GM12891 (cell line): ENCODE results near the gene SLC27A3.
A peak's percentile ranks its signal among the peaks of the same experiment; 100 is the strongest.

Source experiments
- DNase-seq: peaks from one replicate; pipeline ENCODE4 v3.0.0; 2011; ENCODE audit warnings: low spot score; ENCODE audit not compliant: insufficient read length
- FAIRE-seq: peaks from 2 replicates; lab custom pipeline; 2011; peaks lifted over from hg19 to GRCh38; lab: Jason Lieb, UNC
- PAX5 ChIP-seq: IDR thresholded peaks from 2 replicates; pipeline ENCODE4 v1.6.1; 2011; ENCODE audit warnings: low read length, moderate library complexity, mild to moderate bottlenecking; ENCODE audit not compliant: insufficient read depth, severe bottlenecking
- POLR2A ChIP-seq: IDR thresholded peaks from 2 replicates; pipeline ENCODE4 v1.6.1; 2011; ENCODE audit warnings: low read depth, low read length, control low read depth
- POLR2AphosphoS5 ChIP-seq: IDR thresholded peaks from 2 replicates; pipeline ENCODE4 v1.6.1; 2011; ENCODE audit warnings: low read depth, low read length, control low read depth
- POU2F2 ChIP-seq: IDR thresholded peaks from 2 replicates; pipeline ENCODE4 v1.6.1; 2011; ENCODE audit warnings: low read depth, mild to moderate bottlenecking, control low read depth, low read length, moderate library complexity
- SPI1 ChIP-seq: IDR thresholded peaks from 2 replicates; pipeline ENCODE4 v1.6.1; 2011; ENCODE audit warnings: low read depth, low read length, control low read depth
- TAF1 ChIP-seq: IDR thresholded peaks from 2 replicates; pipeline ENCODE4 v1.6.1; 2011; ENCODE audit warnings: low read depth, low read length, control low read depth

Gene SLC27A3

DNA sequence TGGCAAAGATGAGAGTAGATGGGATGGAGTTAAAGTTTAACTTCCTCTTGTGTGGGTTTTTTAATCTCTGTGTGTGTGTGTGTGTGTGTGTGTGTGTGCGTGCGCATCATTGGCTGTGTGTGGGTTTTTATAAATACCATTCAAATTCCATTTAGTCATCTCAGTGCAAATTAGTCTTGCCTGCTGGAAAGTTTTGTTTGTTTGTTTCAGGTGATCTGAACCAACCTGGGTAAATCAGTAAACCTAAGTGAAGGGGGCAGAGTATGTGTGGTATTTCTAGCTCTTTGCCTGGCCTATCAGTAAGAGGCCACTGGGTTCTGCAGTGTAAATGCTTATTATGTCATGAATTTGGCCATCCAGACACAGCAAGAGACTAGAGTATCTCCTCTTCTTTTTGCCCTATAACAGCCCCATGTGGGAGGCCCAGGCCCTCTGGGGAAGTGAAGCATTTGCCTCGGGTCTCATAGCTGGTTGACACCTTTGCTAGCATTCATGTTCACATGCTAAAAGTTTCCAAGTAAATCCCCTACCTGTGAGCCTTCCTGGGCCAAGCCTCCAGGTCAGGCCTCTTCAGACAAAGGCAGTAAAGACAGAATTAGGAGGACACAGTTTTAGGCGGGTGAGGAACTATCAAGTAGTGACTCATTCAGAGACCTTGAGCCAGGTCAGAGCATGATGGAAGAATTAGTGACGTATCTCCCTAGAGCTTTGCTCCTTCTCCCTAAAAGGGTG lies 32.6 kb upstream of the SLC27A3 start:
- peak; percentile 58 for TF ChIP-seq SPI1
- no peak for TF ChIP-seq POLR2A
- peak; percentile 87 for FAIRE-seq
- DNase-seq, result no peak

DNA sequence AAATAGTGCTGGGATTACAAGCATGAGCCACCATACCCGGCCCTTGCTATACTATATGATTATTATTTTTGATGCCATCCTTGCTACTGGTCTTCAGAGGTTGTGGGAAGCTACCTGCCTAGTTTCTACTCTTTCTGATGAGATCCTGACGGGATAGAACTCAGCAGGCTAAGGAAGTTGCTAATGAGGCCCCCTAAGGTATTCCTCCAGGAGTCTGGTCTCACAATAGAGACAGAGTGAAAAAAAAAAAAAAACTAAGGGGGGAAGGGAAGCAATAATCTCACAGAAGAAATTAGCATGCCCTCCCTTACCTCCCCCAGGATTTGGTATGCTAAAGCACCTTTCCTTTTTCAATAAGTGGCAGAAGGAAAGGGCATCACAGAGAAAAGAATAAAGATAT lies 29.8 kb upstream of the SLC27A3 start:
- no peak for FAIRE-seq
- TF ChIP-seq POLR2A (no peak), TAF1 (no peak), POLR2AphosphoS5 (no peak), PAX5 (no peak), POU2F2 (no peak), SPI1 (no peak)

DNA sequence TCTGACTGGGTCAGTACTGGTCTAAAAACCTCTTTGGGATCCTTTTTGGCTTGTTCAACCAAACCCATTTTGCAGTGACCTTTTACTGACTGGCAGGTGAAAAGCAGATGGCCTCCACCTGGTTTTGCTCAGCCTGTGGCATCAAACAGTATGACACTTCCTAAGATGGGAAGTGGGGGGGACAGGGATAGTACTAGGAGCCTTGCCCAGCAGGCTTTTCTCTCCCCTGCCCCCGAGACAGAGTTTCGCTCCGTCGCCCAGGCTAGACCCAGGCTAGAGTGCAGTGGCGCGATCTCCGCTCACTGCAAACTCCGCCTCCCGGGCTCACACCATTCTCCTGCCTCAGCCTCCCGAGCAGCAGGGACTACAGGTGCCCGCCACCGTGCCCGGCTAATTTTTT lies 29.0 kb upstream of the SLC27A3 start:
- DNase-seq (no peak), FAIRE-seq (no peak)
- TF ChIP-seq PAX5 (no peak), TAF1 (no peak), POU2F2 (no peak), POLR2AphosphoS5 (no peak), POLR2A (no peak), SPI1 (no peak)

More for the DNA sequence above, 29.8 kb upstream of the SLC27A3 start:
- DNase-seq, result no peak

DNA sequence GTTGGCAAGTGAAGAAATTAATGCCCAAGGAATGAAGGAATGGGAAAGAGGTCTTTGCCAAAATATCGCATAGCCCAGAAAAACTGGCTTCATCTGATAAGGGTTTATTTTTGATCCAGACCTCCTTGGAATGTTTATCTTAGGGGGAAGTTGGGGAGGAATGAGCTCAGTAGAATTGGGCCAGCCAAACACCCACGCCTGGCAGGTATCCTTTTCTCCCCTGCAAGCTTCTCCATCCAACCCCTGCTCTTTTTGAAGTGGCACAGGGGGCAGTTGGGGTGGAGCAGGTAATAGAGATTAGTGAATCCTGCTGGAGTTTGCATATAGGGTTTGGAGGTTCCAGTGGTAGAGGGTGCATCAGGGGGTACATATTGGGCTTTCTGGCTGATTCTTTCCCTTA lies 26.3 kb upstream of the SLC27A3 start:
- DNase-seq (no peak), FAIRE-seq (no peak)
- TF ChIP-seq POLR2AphosphoS5, result no peak
- no peak for TF ChIP-seq SPI1
- TF ChIP-seq TAF1, result no peak
- no peak for TF ChIP-seq POU2F2
- no peak for TF ChIP-seq POLR2A
- no peak for TF ChIP-seq PAX5

DNA sequence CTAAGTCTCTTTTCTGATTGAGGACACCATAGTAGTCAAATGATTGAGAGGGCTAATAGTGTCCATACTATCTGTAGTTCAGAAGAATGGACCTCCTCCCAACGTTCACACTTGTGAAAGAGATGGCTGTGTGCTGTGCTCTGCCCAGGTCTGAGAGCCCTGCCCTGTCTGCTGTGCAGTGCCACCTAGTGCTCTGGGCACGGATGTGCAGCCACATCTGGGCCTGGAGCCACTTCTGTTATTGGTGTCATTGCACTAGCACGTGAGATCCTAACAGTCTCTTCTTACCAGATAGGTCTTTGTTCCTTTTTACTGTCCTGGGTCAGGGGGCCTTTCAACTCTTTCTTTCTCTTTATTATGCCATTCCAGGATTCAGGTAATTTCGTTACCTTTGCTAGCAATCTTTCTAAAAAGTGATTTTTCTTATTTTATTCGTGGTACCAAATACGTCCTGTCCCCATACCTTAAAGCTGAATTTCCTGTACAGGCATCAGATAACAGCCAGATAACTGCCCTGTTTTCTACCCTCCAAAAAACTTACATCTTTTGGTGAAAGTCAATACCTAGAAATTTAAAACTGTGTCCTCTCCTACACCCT lies 25.7 kb upstream of the SLC27A3 start:
- peak; percentile 94 for FAIRE-seq
- peak; percentile 76 for DNase-seq
- TF ChIP-seq SPI1 (peak; percentile 61), PAX5 (no peak)

DNA sequence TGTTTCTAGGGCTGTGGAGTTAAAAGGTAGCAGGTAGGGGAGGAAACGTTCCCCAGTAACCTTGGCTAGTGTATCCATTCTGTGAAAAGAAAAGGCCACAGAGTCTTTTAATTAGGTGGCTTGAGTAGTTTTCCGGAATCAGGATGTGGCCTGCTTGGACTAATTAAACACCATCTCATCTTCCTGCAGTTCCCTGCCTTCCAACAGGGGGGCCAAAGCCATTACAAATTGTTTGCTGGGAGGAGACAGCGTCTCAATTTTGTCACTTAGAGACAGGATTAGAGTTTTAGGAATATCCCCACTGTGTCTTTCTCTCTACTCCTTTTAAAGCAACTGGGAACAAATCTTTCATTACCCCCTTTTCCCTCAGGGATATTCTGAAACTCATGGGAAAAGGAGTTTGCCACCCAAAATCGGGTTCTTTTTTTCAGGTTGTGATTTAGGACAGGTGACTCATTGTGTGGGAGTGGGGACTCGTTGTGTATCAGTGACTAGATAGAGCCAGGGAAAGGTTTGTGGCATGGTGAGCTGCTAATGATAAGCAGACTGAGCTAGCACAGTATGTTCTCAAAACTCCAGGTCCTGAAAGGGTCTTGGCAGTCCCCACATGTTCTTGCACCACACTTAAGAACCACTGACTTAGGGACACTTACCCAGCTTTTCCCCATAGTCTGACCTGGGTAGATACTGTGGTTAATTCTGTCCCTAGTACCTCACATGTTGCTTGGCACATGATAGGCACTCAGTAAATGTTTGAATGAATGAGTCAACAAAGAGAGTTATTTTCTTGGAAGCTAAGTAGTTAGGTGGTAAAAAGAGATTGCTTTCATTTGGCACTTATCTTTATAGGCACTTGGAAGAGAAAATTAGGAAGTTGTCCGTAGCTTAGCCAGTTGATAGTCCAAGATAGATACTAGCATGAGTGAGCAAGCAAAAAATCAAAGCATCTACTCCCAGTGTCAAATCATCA lies 24.9 kb upstream of the SLC27A3 start:
- DNase-seq (no peak), FAIRE-seq (no peak)
- TF ChIP-seq POLR2AphosphoS5 (no peak), POU2F2 (no peak), SPI1 (no peak), POLR2A (no peak), PAX5 (no peak), TAF1 (no peak)

DNA sequence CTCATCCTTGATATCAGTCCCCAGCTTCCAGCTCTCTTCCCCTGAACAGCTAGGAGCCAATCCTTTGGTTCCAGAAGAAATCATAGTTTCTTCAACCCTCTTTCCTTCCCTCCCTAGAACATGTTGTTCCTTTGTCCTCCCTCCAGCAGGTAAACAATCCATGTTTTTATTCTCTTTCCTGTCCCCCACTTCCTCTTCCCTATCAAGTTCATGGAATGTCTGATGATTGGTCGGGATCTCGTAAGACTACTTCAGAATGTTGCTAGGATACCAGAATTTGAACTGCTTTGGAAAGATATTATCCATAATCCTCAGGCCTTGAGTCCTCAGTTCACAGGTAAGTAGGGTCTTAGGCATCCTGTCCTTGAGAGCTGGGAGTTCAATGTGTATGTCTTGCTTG lies 23.1 kb upstream of the SLC27A3 start:
- no peak for TF ChIP-seq TAF1
- TF ChIP-seq POU2F2, result no peak
- TF ChIP-seq POLR2AphosphoS5, result no peak
- no peak for TF ChIP-seq POLR2A
- TF ChIP-seq PAX5, result no peak
- no peak for TF ChIP-seq SPI1
- FAIRE-seq, result no peak
- DNase-seq, result no peak

DNA sequence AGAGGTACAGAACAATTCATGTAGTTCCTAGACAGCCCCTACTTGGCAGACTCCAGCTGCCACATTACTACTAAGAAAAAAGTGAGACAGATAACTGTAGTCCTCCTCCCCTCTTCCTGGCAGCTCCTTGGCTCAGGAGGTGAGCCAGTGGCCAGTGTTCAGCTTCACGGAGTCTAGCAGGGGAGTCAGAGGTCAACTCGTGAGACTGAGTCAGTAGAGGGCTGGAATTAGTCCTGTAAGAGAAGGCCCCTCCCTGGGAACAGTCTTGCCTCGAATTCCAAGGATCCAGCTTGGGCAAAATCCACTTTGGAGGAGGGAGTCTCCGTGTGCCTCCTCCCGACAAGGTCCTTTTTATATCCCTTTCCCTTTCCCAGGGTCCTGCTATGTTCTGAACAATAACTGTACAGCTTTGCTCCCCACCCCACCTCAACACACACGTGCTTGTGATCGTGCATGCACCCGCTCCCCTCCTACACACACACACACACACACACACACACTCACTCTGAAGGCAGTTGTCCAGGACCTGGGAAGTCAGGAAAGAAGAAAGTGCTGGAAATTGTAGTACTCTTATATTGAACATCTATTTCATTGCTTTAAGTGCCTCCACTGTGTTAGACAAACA lies 22.5 kb upstream of the SLC27A3 start:
- DNase-seq (no peak), FAIRE-seq (no peak)
- TF ChIP-seq TAF1, result no peak
- TF ChIP-seq POU2F2, result no peak
- no peak for TF ChIP-seq POLR2AphosphoS5
- no peak for TF ChIP-seq SPI1
- TF ChIP-seq POLR2A, result no peak
- no peak for TF ChIP-seq PAX5

DNA sequence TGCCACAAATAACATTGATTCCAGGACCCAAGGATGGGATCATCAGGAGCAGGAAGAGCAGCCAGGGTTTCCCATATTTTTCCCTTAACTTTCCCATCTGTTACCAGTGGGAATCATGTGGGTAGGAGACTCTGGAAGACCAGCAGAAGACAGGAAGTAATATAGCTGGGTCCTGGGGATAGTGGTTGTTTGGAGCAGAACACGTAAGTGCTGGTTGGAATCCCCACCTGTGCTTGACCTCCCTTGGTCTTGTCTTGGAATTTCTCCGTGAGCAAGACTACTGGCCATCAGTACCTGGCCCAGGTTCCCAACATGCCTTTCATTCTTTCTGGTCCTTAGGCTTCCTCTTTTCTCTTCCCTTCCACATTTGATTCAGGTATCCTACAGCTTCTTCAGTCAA lies 20.9 kb upstream of the SLC27A3 start:
- no peak for DNase-seq
- no peak for TF ChIP-seq SPI1
- TF ChIP-seq PAX5, result no peak
- no peak for TF ChIP-seq POU2F2
- TF ChIP-seq POLR2AphosphoS5, result no peak
- FAIRE-seq, result no peak
